ENCODE measurements around the gene UFC1. TPM values are rescaled to one million over a fixed set of nuclear protein-coding genes. Genes with fewer than 3 reads are reported as not detected.

The UFC1 gene
- total and polyA plus RNA-seq, 12 donors: 43.0 to 142 (median 74.9) TPM

DNA sequence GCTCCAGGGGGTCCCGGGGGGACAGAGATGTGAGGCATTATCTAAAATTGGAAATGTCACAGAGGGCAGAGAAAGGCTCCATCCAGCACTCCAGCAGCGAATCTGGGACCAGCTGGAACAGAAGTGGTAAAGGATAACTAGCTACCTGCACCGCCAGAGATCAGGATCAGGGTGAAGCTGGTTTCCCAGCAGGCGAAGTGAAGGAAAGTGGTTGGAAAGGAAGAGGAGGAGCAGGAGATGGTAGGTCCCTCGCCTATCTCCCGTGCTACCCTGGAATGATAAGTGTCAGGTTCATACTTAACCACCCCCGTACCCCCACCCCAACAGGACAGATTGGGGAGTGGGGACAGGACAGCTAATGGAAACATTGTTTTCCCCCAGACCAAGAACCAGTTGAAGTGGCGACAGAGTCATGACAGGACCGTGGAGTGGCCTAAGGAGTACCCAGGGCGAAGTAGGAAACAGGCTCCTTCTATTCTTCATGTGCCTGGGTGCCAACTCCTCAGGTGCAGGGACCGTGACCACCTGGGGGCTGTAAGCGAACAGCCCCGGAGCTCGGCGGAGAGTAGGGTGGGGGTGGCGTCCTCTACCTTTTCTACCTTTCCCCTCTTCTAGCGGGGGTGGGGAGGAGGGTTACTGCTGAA is 22.8 kb downstream of the UFC1 start:
- TF ChIP-seq, protein P1, sequence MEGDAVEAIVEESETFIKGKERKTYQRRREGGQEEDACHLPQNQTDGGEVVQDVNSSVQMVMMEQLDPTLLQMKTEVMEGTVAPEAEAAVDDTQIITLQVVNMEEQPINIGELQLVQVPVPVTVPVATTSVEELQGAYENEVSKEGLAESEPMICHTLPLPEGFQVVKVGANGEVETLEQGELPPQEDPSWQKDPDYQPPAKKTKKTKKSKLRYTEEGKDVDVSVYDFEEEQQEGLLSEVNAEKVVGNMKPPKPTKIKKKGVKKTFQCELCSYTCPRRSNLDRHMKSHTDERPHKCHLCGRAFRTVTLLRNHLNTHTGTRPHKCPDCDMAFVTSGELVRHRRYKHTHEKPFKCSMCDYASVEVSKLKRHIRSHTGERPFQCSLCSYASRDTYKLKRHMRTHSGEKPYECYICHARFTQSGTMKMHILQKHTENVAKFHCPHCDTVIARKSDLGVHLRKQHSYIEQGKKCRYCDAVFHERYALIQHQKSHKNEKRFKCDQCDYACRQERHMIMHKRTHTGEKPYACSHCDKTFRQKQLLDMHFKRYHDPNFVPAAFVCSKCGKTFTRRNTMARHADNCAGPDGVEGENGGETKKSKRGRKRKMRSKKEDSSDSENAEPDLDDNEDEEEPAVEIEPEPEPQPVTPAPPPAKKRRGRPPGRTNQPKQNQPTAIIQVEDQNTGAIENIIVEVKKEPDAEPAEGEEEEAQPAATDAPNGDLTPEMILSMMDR (IDR thresholded peaks at IDR 0.05): no peak
- intact Hi-C loops (cut with DNase I): no loop called here
- WGBS, 2 donors: 16 to 19% methylated on average over 17 of the region's 17 CpGs
- ATAC-seq (peak in 5 of 8 donors; percentile 4 to 42 (median 12)), DNase-seq (no peak)
- no peaks in the 10 kb centered on the region for H3K27me3 ChIP-seq
- peaks cover 0 to 48% (median 15%) of the 10 kb centered on the region in 9 donors for H3K36me3 ChIP-seq
- peak overlapping the region; percentile 60 to 89 (median 76) for H3K4me3 ChIP-seq
- H3K4me1 ChIP-seq: peaks cover 3 to 49% (median 36%) of the 10 kb centered on the region in 9 donors
- peak overlapping the region; percentile 70 to 93 (median 88) for H3K27ac ChIP-seq
- H3K9me3 ChIP-seq: no peaks in the 10 kb centered on the region

DNA sequence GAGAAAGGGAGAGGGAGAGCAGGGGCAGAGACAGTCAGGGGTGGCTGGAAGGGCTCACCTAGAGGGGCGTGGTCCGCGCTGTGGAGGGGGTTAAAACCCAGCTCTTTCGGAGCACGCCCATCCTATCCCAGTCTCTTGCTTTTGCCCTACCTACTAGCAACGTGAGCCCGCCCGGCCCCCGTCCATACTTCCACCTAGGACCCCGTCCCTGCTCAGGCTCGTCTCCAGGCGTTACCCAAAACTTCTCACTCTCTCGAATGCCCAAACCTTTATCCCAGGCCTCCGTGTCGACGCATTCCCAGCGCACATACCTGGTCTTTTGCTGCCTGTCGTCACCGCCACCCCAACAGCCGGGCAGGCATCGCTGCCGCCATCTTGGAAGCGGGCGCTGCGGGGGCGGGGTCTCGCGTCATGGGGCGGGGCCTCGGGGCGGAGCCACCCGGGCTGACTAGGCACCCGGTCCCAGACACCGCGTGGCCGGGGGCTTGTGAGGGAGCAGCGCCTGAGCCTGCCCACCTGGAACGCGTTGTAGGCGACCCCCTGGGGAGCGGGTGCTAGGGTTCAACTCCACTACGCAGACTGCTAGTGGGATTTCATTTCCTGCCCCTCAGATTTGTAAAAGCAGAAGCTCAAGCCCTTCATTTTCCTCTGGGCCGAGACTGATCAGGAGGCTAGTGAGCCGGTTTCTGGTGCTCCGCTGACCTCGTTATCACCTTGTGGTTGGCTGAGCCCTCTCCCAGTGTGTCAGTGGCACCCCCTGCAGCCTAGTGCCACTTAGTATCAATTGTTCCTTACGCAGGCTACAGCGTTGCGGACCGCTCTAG is 23.5 kb downstream of the UFC1 start, which contains the start of gene B4GALT3:
B4GALT3 (minus strand) TSS at position 396 of the 824 bp plus-strand sequence. CDS start 1,447 bp downstream, outside the sequence.
- Histone ChIP-seq H3K27ac (peak within 1 kb of the TSS; percentile 70 to 93 (median 88)), H3K9me3 (no peaks in the 10 kb centered on the region), H3K4me1 (peaks cover 3 to 53% (median 29%) of the 10 kb centered on the region in 9 donors), H3K4me3 (peak within 1 kb of the TSS; percentile 60 to 89 (median 76)), H3K36me3 (peaks cover 0 to 40% (median 10%) of the 10 kb centered on the region in 9 donors), H3K27me3 (no peaks in the 10 kb centered on the region)
- DNase-seq: peak; percentile 89 to 93
- ATAC-seq: peak; percentile 95 to 98 (median 97)
- TF ChIP-seq, protein P1 (IDR thresholded peaks at IDR 0.05): peak in 6 of 9 donors; percentile 12 to 46 (median 24)
- WGBS, 2 donors: 3 to 4% methylated on average over 50 of the region's 50 CpGs
- intact Hi-C loops (cut with DNase I): no loop called here

DNA sequence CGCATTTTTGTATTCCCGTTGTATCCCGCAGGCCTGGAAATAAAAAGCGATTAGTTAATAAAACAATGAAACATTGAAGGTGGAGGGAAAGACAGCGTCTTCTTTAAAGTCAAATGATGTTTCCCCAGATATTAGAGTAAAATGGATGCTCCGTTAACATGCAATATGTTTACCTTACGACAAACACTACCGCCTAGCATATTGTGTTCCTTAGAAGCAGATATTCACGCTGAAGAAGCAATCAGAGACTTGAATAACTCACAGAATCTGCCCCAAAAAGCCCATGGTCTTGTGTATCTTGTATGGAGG is 24.1 kb downstream of the UFC1 start:
- Histone ChIP-seq H3K27me3 (no peaks in the 10 kb centered on the region), H3K9me3 (no peaks in the 10 kb centered on the region), H3K36me3 (peaks cover 0 to 35% (median 10%) of the 10 kb centered on the region in 9 donors), H3K27ac (peak overlapping the region; percentile 70 to 93 (median 88)), H3K4me1 (peaks cover 3 to 53% (median 24%) of the 10 kb centered on the region in 9 donors), H3K4me3 (peak overlapping the region in 9 of 10 donors; percentile 60 to 89 (median 73))
- ATAC-seq: no peak
- TF ChIP-seq, protein P1 (IDR thresholded peaks at IDR 0.05): peak in 1 of 9 donors; percentile 2
- WGBS, 2 donors: 49 to 62% methylated on average over 9 of the region's 9 CpGs
- intact Hi-C loops (cut with DNase I): loop anchor here in 1 of 10 donors (2.0 kb wide), 1 partner anchor 45 kb away; the partner anchor contains the start of gene APOA2
- no peak for DNase-seq

DNA sequence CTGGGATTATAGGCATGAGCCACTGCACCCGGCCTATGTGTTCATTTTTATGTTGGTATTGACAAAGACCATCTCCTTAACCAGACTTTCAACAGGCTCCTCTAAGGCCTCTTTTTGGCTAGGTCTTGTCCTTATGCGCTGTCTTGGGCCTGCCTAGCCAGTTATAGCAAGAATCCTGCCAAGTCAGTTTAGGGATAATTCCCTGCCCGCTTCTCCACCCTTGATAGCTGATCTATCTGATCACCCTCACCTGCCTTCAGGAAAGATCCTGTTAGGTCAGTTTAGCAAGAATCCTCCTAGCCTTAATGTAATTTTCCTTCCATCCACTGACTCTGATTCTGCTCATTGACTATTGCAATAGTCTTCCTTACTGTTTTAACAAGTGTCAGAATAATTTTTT is 25.9 kb downstream of the UFC1 start:
- H3K36me3 ChIP-seq: peaks cover 0 to 17% (median 6%) of the 10 kb centered on the region in 9 donors
- H3K9me3 ChIP-seq: no peaks in the 10 kb centered on the region
- H3K4me1 ChIP-seq: peaks cover 3 to 61% (median 17%) of the 10 kb centered on the region in 9 donors
- TF ChIP-seq, protein P1 (IDR thresholded peaks at IDR 0.05): no peak
- no peak for ATAC-seq
- intact Hi-C loops (cut with DNase I): loop anchor here in 1 of 10 donors (2.0 kb wide), 1 partner anchor 43 kb away; the partner anchor contains the start of gene APOA2
- H3K27me3 ChIP-seq: no peaks in the 10 kb centered on the region
- no peak overlapping the region for H3K4me3 ChIP-seq
- no peak overlapping the region for H3K27ac ChIP-seq
- WGBS, 2 donors: 93 to 95% methylated on average over 3 of the region's 3 CpGs
- no peak for DNase-seq
